Mesothelial cell of epicardium (in vitro differentiated cells): ENCODE measurements around the gene ZNRF4. TPM values are rescaled to one million over a fixed set of nuclear protein-coding genes. Genes with fewer than 3 reads are reported as not detected.
"Not testable (repeated sequence)": the region's sequence is repeated elsewhere in the genome, so short reads cannot be mapped to it uniquely, and the experiment has no call there.

Experiments used
- DNase-seq, 2 experiments: peaks; one replicate each; pipeline ENCODE4 v3.0.0; 2021; ENCODE audit warnings: low spot score in 2 of 2; ENCODE audit not compliant: unreplicated experiment in 2 of 2
- H3K27ac Mint-ChIP-seq: 2 replicates; pipeline ENCODE4 v1.8.0; 2021; ENCODE audit warnings: mixed read lengths
- H3K27me3 Mint-ChIP-seq: 2 replicates; pipeline ENCODE4 v1.8.0; 2021; ENCODE audit warnings: low read depth, mixed read lengths
- H3K36me3 Mint-ChIP-seq: 2 replicates; pipeline ENCODE4 v1.8.0; 2021; ENCODE audit warnings: mixed read lengths
- H3K4me1 Mint-ChIP-seq: 2 replicates; pipeline ENCODE4 v1.8.0; 2021; ENCODE audit warnings: mixed read lengths
- H3K4me3 Mint-ChIP-seq: 2 replicates; pipeline ENCODE4 v1.8.0; 2021; ENCODE audit warnings: mild to moderate bottlenecking, moderate library complexity, mixed read lengths
- H3K9me3 Mint-ChIP-seq: 2 replicates; pipeline ENCODE4 v1.8.0; 2021; ENCODE audit warnings: mixed read lengths
- CTCF ChIP-seq: fragments of 200-600 bp; sonication (generic); IDR thresholded peaks from one replicate; pipeline ENCODE4 v1.5.0; 2021; ENCODE audit warnings: antibody characterized with exemption; ENCODE audit not compliant: unreplicated experiment
- total RNA-seq: library from RNA; stranded (reverse); gene quantifications from 3 replicates; pipeline ENCODE4 v1.2.1, GENCODE V29; 2021

ZNRF4 gene
- total RNA-seq, 1 donor from 2014 or later = not detected

GRCh38 chr19:5481957-5482356 lies 26.7 kb downstream of the ZNRF4 start:
- Mint-ChIP-seq H3K4me1 (peaks cover 20% of the 10 kb centered on the region), H3K27me3 (peaks cover 23% of the 10 kb centered on the region), H3K27ac (no peak overlapping the region), H3K36me3 (no peaks in the 10 kb centered on the region), H3K4me3 (no peak overlapping the region), H3K9me3 (peaks cover 8% of the 10 kb centered on the region)
- DNase-seq = no peak
- TF ChIP-seq CTCF = no peak

DNA sequence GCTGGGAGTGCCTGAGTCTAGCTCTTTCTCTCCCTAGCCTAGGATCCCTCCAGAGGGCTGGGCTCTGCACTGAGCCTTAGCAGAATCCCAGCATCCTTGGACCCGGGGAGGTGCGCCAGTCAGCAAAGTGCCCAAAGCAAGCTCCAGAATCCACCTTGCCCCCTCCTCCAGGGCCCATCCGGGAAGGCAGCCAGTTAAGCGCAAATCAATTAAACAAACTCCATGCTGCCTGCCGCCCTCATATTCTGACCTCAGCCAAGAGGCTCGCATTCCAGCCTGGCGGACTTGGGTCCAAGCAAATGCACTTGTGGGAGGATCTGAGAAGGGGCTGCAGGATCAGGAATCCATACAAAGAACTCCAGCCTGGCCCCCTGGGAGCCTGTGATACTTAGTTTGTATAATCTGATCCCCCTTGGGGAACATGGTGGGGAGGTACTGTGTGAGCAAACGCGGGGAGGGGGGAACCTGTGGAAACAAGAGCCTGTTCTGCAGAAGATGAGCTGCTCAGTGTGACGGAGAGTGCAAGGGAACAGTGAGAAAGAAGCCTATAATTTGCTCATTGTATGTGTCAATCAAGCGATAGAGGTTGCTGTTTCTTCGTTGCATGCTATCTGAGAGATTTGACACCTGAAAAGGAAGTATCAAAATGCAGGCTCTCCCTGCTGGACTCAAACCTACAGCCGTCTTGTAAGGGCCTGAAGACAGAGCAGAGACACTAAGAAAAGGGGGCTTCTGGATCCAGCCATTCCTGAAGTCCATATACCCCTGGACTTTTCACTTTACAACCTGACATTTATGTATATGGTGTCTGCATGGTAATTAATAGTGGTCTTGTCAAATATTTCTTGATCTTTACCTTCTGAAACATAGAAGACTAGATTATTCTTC lies 29.4 kb downstream of the ZNRF4 start:
- H3K9me3 Mint-ChIP-seq = peaks cover 8% of the 10 kb centered on the region
- peak overlapping the region; percentile 84 for H3K27ac Mint-ChIP-seq
- peaks cover 16% of the 10 kb centered on the region for H3K4me1 Mint-ChIP-seq
- H3K4me3 Mint-ChIP-seq = no peak overlapping the region
- peaks cover 10% of the 10 kb centered on the region for H3K27me3 Mint-ChIP-seq
- TF ChIP-seq CTCF = no peak
- DNase-seq = peak in 1 of 2 experiments; percentile 51
- no peaks in the 10 kb centered on the region for H3K36me3 Mint-ChIP-seq

DNA sequence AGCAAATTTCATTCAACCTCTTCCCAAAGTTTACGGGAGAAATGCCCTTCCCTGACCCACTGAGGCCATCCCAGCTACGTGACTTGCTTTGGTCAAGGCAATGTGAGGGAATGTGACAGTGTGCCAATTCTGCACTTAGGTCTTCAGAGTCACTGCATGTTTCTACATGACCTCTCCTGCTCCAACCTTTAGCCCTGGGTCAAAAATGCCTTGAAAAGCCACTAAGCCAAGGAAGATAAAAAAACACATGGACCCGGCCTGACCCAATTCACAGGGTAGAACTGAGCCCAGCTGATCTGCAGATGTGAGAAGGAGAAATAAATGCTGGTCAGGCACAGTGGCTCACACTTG lies 30.0 kb downstream of the ZNRF4 start:
- DNase-seq = no peak
- Mint-ChIP-seq H3K4me3 (no peak overlapping the region), H3K36me3 (no peaks in the 10 kb centered on the region), H3K27me3 (peaks cover 16% of the 10 kb centered on the region), H3K27ac (peak overlapping the region; percentile 51), H3K4me1 (peaks cover 13% of the 10 kb centered on the region), H3K9me3 (peaks cover 8% of the 10 kb centered on the region)
- TF ChIP-seq CTCF = no peak

DNA sequence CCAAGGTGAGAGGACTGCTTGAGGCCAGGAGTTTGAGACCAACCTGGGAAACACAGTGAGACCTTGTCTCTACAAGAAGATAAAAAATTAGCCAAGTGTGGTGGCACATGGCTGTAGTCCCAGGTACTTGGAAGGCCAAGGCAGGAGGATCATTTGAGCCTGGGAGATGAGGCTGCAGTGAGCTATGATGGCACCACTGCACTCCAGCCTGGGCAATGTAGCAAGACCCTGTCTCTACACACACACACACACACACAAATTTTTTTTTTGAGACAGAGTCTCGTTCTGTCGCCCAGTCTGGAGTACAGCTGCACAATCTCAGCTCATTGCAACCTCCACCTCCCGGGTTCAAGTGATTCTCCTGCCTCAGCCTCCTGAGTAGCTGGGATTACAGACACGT lies 30.4 kb downstream of the ZNRF4 start:
- peaks cover 20% of the 10 kb centered on the region for H3K27me3 Mint-ChIP-seq

GRCh38 chr19:5487222-5487621 lies 32.0 kb downstream of the ZNRF4 start:
- Mint-ChIP-seq H3K9me3 (peaks cover 6% of the 10 kb centered on the region), H3K4me1 (peaks cover 13% of the 10 kb centered on the region), H3K4me3 (no peak overlapping the region), H3K27ac (no peak overlapping the region), H3K36me3 (no peaks in the 10 kb centered on the region), H3K27me3 (peaks cover 32% of the 10 kb centered on the region)
- TF ChIP-seq CTCF = no peak
- DNase-seq = no peak

More for the DNA sequence above, 30.4 kb downstream of the ZNRF4 start:
- peaks cover 13% of the 10 kb centered on the region for H3K4me1 Mint-ChIP-seq
- not testable (repeated sequence) for H3K36me3 Mint-ChIP-seq, H3K4me3 Mint-ChIP-seq, DNase-seq, H3K9me3 Mint-ChIP-seq
- peak overlapping the region; percentile 51 for H3K27ac Mint-ChIP-seq

- H3K9me3 Mint-ChIP-seq = no peaks in the 10 kb centered on the region
- no peak for DNase-seq
- peaks cover 55% of the 10 kb centered on the region for H3K27me3 Mint-ChIP-seq
- H3K27ac Mint-ChIP-seq = no peak overlapping the region
- H3K4me3 Mint-ChIP-seq = no peak overlapping the region
- H3K4me1 Mint-ChIP-seq = peaks cover 11% of the 10 kb centered on the region
- no peak for TF ChIP-seq CTCF
- H3K36me3 Mint-ChIP-seq = no peaks in the 10 kb centered on the region
Measured at GRCh38 chr19:5489551-5489950, 34.3 kb downstream of the ZNRF4 start.
